ENCODE measurements around the gene LDLRAD4.

DNA sequence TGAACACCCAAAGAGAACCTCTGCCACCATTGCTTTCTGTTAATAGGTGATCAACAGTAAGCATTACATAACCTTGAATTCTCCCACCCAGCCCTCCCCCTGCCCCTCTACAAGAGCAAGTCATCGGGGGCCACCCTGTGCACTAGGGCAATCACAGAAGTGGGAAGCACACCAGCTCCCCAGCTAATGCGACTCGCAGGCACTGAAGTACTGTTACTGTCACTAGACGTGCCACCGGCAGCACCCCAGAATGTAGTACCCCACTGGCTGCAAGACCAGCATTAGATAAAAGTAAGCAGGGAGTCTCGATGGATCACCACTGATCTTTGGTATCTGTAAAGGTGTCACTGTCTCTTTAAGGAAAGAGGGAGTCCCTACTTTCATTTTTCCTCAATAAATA is 340.2 kb downstream of the LDLRAD4 start:
- TF ChIP-seq, protein P1, sequence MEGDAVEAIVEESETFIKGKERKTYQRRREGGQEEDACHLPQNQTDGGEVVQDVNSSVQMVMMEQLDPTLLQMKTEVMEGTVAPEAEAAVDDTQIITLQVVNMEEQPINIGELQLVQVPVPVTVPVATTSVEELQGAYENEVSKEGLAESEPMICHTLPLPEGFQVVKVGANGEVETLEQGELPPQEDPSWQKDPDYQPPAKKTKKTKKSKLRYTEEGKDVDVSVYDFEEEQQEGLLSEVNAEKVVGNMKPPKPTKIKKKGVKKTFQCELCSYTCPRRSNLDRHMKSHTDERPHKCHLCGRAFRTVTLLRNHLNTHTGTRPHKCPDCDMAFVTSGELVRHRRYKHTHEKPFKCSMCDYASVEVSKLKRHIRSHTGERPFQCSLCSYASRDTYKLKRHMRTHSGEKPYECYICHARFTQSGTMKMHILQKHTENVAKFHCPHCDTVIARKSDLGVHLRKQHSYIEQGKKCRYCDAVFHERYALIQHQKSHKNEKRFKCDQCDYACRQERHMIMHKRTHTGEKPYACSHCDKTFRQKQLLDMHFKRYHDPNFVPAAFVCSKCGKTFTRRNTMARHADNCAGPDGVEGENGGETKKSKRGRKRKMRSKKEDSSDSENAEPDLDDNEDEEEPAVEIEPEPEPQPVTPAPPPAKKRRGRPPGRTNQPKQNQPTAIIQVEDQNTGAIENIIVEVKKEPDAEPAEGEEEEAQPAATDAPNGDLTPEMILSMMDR (IDR thresholded peaks at IDR 0.05; ENCODE audit: insufficient read depth, low read length, poor library complexity, severe bottlenecking) = no peak
- no peak for TF ChIP-seq EZH2phosphoT487 (conservative IDR thresholded peaks at IDR 0.05; ENCODE audit: low read length)

Measured in SU-DHL-6 (cell line).